ENCODE results near the gene DOK7.

DNA sequence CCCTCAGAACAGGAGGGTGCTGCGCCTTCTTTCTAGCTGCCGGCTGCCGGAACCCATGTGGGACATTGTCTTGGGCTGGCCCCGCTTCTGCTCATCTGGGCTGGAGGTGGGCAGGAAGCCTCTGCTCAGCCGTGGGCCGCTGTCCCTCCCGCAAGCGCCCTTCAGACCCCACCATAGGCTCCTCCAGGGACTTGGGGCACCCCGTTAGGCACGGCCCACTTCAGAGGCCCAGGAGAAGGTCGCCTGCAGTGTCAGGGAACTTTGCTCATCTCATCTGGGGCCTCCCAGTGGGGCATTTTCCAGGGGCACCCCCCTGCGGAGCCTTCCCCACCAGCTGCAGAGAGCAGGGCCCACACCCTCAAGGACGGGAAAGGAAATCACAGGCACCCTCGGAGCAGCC is 32.9 kb downstream of the DOK7 start:
- TF ChIP-seq, protein P1, sequence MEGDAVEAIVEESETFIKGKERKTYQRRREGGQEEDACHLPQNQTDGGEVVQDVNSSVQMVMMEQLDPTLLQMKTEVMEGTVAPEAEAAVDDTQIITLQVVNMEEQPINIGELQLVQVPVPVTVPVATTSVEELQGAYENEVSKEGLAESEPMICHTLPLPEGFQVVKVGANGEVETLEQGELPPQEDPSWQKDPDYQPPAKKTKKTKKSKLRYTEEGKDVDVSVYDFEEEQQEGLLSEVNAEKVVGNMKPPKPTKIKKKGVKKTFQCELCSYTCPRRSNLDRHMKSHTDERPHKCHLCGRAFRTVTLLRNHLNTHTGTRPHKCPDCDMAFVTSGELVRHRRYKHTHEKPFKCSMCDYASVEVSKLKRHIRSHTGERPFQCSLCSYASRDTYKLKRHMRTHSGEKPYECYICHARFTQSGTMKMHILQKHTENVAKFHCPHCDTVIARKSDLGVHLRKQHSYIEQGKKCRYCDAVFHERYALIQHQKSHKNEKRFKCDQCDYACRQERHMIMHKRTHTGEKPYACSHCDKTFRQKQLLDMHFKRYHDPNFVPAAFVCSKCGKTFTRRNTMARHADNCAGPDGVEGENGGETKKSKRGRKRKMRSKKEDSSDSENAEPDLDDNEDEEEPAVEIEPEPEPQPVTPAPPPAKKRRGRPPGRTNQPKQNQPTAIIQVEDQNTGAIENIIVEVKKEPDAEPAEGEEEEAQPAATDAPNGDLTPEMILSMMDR (IDR thresholded peaks at IDR 0.05; ENCODE audit: extremely low read depth in 1 of 2, insufficient read depth in 1 of 2, low read depth in 1 of 2, low read length in 2 of 2): no peak
- TF ChIP-seq POLR2A (IDR thresholded peaks at IDR 0.05; ENCODE audit: low read depth, low read length): no peak
- no peak for TF ChIP-seq EZH2 (IDR thresholded peaks at IDR 0.05; ENCODE audit: borderline replicate concordance, low read depth, low read length, severe bottlenecking)

Data from endothelial cell of umbilical vein (primary cell).